HuH-7 (cell line): Measurements from ENCODE around the gene LBH.

Source experiments
- DNase-seq: peaks from one replicate; pipeline ENCODE4 v3.0.0; 2011; ENCODE audit warnings: low spot score

Gene LBH

GRCh38 chr2:30276455-30276911 lies 45.1 kb downstream of the LBH start:
- no peak for DNase-seq

- no peak for DNase-seq
Observed at GRCh38 chr2:30277582-30277981, 46.2 kb downstream of the LBH start.

- DNase-seq, result no peak
Observed at GRCh38 chr2:30278419-30278818, 47.1 kb downstream of the LBH start.

- DNase-seq, result no peak
Observed at GRCh38 chr2:30280596-30281434, 49.5 kb downstream of the LBH start.

GRCh38 chr2:30282081-30282480 lies 50.7 kb downstream of the LBH start:
- no peak for DNase-seq

- DNase-seq, result no peak
Observed at GRCh38 chr2:30282721-30283120, 51.4 kb downstream of the LBH start.

GRCh38 chr2:30283931-30284565 lies 52.7 kb downstream of the LBH start:
- no peak for DNase-seq

GRCh38 chr2:30285758-30286157 lies 54.4 kb downstream of the LBH start:
- DNase-seq, result no peak

GRCh38 chr2:30287190-30287840 lies 56.0 kb downstream of the LBH start:
- no peak for DNase-seq

GRCh38 chr2:30287857-30288513 lies 56.7 kb downstream of the LBH start:
- no peak for DNase-seq

- DNase-seq, result no peak
Observed at GRCh38 chr2:30288561-30288960, 57.2 kb downstream of the LBH start.

- no peak for DNase-seq
Observed at GRCh38 chr2:30293303-30293921, 62.1 kb downstream of the LBH start.

- DNase-seq, result no peak
Observed at GRCh38 chr2:30294133-30294532, 62.8 kb downstream of the LBH start.

GRCh38 chr2:30296496-30296895 lies 65.2 kb downstream of the LBH start:
- no peak for DNase-seq

GRCh38 chr2:30298302-30298701 lies 67.0 kb downstream of the LBH start:
- no peak for DNase-seq

- no peak for DNase-seq
Observed at GRCh38 chr2:30300122-30300455, 68.8 kb downstream of the LBH start.

GRCh38 chr2:30300456-30301221 lies 69.3 kb downstream of the LBH start:
- DNase-seq, result no peak

GRCh38 chr2:30301551-30301950 lies 70.2 kb downstream of the LBH start:
- no peak for DNase-seq

- DNase-seq, result no peak
Observed at GRCh38 chr2:30302566-30302965, 71.2 kb downstream of the LBH start.

GRCh38 chr2:30303095-30303494 lies 71.8 kb downstream of the LBH start:
- DNase-seq, result no peak

- DNase-seq, result no peak
Observed at GRCh38 chr2:30305235-30305634, 73.9 kb downstream of the LBH start.
